COLO668 (cell line): ENCODE measurements around the gene MVK.
A peak's percentile ranks its signal among the peaks of the same experiment; 100 is the strongest.

Experiments used
- DNase-seq: peaks from one replicate; lab custom pipeline; 2025; ENCODE audit not compliant: unreplicated experiment; lab: John Stamatoyannopoulos, UW

Gene MVK

DNA sequence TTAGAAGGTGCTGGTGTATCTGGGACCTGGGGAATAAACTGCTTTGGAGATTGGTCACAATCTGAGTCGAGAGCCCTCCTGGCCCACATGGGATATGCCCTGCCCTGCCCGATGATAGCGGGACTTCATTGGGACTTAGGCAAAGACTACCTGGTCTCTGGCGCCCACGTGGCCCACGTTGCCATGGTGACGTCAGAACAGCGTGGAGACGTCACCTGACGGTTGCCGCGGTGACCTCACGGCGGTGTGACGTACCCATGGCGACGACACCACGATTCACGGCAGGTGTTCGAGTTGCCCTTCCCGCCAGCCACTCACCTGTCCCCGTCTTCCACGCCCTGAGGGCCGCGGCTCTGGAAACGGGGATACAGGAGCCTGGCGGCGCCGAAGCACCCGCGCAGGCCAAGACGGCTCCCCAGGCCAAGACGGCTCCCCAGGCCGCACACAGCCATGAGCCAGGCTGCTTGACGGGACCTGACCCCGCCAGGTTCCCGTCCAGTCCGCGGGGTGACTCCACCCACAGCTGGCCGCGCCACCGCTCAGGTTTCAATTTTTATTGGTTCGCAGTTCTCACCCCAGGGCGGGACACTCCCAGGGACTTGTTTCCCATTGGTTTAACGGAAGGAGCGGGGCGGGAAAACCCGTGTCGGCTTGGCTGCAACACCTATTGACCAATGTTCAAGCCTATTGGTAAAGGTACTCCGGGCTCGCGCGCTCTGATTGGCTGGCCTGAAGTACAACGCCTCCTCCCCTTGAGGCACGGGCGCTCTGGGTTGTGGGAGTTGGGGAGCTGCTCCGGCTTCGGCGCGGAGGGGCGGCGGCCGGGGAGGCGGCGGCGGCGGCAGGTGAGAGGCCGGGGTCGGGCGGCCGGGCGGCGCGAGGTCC is at the start of gene MVK, which contains the start of gene MMAB:
TSS of gene MVK (plus strand) at position 766 of the 885 bp plus-strand sequence. CDS start 1,029 bp downstream, outside the sequence.
TSS of gene MMAB (minus strand) at position 476 of the 885 bp plus-strand sequence. CDS start at position 452, 24 bp downstream.
- DNase-seq, result peak; percentile 99

DNA sequence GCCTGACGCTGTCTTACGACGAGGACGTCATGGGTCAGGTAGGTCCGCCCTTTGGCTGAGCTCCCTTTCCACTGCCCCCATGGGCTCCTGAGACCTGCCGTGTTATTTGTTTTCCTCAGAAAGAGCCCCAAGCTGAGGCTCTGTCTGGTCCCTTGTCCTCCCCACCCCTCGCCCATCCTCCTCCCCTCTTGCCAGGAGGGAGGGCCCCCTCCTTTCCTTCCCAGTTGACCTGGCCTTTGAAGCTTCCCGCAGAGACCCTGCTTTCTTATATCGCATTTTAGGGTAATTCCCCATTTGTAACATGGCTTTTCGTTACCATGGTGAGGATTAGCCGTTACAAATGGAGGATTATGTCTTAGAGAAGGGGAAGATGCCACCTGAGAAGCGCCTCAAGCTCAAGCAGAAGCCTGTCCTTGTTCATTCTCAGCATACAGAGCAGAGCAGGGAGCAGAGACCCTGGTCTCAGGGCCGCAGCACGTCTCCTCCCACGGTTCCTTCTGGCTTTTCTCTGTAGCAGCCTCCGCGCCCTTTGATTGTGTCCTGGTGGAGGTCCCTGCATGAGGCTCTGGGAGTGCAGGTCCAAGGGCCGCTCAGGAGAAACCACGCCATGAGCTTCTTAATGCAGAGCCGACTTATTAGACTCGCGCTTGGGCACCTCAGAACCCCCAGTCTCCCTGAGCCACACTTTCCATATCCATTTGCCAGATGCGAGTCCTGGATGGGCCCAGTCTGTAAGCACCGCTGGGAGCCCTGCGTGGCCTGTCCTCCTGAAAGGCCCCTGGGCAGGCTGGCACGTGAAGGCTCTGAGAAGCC is 48.9 kb upstream of the MVK start:
- no peak for DNase-seq

DNA sequence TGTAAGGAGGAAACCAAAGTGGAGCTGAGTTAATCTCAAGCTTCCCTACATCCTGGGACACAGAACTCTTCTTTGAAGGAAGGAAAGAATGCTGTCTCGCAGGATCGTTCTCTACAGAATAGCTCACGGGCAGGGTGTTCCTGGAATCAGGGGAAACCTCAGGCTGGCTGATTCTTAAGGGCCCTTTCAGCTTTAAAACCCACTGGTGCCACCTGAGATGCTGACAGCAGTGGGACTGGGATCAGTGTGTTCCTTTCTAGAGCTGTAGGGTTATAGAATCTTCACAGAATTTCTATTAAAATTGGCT is 48.4 kb upstream of the MVK start:
- no peak for DNase-seq

DNA sequence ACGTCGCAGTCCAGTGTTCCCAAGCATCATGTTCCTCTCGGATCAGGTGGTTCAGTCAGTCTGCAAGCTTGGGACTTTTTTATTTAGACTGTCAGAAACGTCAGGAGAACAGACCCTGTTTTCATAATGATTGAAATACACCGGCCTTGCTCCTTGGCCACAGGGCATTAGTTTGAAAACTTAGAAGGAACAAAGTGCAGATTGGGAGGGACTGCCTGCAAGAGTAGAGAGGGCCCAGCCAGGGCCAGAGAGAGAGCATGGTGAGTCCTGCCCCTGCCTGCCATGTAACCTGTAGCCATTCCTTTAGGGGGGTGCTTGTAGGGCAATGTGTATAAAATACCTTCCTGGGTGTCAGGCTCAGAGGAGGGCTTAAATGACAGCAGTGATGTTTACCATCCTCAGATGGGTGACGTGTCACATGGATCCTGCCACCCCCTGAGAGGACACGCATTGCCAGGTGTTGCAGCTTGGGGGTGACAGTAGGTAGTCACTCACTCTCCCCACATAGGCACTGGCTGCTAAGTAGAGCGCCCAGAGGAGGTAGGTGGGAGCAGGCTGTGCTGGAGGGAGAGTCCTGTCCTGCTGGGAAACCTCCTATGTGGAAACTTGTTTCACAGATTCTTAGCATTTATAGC is 46.0 kb upstream of the MVK start:
- DNase-seq, result no peak

DNA sequence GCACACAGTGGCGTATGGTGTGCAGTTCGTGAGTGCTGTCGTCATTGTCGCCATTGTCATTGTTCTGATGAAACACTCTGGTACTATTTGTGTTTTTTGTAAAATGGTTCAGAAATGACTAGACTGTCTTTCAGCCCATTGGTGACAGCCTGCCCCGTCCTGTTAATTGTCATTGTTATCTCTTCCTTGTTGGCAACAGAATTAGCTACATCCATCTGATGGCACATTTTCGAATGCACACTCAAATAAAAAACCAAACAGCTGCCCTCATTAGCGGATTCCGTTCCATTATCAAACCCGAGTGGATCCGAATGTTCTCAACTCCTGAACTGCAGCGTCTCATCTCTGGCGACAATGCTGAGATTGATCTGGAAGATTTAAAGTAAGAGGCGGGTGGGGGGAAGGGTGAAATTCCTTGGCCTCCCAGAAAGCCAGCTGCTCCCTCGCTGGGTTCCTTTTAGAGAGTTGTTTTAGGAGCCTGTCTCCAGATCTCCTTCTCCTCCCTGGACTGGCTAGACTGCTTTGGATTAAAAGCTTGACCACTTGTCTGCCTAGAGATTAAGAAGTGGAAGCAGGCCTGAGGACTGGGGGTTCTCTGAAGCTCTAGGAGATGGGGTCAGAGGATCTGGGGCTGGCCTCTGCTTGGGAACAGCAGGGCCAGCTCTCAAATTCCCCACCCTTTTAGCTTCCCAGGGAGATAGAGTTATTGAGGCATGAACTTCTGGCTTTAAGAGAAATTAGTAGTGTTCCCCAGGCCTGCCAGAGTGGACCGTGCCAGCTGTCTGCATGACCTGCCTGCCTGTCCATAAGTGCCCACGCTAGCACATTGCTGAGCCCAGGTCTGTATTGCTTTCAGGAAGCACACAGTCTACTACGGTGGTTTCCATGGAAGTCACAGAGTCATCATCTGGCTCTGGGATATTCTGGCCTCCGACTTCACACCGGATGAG is 43.6 kb upstream of the MVK start:
- DNase-seq, result no peak

DNA sequence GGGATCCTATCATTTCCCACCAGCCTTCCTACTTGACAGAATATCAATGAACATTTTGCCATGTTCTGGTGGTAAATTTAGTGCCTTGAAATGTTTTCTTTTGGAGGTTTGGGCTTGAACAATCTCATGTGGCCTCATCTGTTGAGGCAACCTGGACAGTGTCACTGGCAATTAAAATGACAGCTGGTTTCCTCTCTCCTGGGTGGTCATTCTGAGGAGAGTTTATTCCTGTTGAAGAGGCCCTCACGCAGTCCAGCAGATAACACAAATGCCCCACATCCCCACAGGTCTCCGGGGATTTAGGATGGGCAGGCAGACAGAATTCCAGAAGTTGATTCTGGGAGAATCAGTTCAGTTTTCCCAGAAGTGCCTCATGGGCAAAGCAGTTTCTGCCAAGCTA is 42.2 kb upstream of the MVK start:
- DNase-seq, result no peak

DNA sequence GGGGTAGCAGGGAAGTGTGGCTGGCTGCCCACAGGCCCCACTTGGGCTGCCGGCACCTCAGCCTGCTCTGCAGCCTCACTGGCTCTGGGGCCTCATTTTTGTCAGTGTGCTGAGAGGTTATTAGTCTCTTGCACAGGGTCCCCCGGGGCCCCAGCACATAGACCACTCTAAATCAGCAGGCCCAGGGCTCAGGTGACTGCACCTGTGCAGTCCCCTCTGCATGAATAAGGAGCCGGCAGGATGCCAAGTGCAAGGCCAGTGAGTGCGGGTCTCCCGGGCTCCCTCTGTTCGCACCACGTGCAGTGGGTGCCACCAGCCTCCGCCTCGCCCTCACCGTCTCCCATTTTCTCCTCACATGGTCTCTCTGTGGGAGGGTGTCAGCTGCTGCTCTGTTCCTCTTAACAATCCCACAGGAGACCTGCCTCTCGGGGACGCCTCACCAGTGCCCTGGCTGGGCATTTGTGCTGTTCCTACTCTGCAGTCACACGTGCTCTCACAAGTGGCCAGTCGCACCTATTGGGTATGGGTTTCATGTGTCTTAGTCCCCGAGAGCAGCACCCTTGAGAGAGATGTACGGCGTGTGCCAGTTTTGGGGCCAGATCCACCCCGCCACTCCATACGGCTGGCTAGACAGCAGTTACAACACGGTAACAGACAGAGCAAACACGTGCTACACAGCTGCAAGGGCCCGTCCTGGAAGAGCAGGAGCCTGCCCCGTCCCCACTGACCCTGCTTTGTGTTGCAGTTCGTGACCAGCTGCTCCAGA is 40.7 kb upstream of the MVK start:
- no peak for DNase-seq

DNA sequence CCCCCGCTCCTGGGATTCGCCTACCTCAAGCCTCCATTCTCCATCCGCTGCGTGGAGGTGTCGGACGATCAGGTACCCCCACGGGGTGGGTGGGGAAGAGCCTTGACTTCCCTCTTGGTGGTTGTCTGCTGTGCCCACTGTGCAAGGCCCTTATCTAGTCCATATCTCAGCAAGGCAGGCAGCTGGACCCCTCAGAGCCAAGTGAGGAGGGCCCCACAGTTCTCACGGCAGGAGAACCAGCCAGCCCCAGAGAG is 40.2 kb upstream of the MVK start:
- DNase-seq, result no peak

DNA sequence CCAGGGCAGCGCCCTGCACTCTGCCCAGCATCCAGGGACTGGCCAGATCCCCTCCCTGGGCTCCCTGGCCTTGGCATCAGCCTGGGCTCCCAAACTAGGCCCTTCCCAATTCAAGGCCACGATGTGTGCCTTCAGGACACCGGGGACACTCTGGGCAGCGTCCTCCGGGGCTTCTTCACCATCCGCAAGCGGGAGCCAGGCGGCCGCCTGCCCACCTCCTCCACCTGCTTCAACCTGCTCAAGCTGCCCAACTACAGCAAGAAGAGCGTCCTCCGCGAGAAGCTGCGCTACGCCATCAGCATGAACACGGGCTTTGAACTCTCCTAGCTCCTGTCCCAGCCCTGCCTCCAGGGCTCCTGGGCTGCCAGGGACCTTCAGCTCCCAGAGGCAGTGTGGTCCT is 39.1 kb upstream of the MVK start:
- DNase-seq, result no peak

DNA sequence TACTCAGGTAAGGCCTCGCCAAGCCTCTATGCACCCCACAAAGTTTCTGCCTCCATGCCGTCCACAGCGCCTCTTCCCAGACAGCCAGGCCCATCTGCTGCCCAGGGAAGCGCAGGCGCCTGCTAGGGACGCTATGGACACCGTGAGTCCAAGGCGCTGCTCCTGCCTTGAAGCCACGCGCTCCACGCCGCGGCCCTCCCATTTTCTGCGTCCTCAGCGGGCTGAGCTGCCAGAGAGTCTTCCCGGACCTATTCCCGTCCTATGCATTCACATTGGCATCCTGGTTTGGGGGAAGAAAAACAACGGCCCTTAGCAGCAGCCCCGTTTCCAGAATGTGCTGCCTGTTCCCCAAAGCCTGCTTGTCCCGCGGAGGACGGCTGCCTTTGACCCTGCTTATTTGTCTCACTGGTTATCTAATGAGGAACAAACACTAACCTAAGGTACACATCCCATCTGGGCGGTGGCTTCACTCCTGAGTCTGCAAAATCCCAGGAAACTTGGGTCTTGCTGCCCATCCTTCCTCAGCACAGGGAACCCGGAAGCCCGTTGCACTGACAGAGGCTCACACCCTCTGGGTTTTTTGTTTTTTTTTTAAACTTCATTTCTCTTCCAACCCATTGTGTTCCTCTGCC is 38.2 kb upstream of the MVK start:
- no peak for DNase-seq

DNA sequence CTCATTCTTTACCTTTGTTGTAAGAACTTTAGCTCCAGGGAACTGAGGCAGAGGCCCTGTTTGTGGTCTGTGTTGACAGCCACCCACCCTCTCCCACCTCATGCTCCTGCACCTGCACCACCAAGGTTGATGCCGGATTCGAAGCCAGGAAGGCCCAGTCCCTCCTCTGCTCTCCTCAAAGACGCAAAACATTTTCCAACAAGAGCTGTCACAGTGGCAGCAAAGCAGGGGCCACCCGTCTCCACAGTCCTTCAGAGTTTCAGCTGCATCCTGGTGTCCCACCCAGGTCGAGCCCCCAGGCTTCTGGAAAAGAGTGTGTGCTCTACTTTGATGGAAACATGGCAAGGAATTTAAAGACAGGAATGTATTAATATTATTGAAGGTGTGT is 37.7 kb upstream of the MVK start:
- no peak for DNase-seq

DNA sequence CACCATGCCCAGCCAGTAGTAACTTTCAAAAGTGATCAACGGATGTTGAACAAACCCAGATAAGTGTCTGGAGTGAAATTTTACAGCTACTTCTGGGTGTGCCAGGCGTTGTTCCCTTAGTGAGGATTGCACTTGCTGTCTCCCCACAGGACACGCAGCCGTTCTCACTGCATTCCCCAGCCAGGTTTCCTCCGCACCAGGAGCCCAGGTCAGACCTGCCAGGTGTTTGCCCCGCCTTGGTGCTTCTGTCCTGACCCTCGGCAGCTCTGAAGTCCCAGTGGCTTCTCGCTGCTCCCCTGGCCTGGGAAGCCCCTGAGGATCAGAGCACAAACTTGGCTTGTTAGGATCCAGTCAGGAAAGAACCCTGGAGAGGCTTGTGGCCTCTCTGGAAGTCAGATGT is 36.5 kb upstream of the MVK start:
- no peak for DNase-seq

DNA sequence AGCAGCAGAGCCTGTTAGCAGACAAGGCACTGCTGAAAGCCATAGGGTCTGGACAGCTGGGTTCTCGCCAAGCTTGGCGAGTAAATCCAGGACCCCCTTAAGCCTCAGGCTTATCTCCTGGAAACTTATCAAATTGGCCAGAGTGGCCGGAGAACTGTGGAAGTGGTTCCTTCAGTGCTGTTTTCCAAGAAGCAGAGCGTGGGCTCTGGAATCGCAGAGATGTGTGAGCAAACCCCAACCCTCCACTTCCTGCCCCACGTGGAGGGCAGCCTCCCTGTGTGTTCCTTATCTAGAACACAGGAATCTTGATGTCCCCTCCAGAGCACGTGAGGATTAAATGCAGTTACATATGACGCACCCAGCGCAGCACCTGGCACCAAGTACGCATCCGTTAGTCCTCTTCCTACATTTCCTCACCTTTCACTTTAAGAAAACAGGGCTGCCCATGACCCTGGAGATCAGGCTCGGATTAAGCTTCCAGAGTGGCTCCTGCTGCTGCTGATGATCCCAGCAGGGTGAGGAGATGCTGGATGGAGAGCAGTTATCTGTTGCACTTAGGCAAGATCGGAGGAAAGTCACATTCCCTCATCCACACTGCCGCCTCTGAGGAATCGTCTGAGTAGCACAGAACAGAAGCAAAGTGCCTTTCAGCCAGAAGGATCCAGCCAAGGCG is 35.3 kb upstream of the MVK start:
- no peak for DNase-seq

DNA sequence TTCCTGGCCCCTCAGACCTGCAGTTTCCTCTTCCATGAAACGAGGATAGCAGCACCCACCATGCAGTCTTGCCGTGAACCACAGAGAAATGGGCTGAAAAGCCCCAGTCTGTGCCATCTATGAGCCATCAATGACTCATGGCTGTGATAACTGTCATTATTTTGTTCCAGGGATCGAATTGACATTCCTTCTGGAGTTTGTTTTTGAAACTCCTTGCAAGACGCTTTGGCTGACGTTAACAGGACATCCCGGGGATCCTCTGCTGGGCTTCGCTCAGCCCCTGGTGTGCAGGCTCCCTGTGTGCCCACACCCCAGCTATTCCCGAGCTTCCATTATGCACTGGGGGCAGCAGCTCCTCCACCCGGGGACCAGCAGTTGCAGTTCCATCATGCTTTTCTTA is 34.1 kb upstream of the MVK start:
- no peak for DNase-seq

DNA sequence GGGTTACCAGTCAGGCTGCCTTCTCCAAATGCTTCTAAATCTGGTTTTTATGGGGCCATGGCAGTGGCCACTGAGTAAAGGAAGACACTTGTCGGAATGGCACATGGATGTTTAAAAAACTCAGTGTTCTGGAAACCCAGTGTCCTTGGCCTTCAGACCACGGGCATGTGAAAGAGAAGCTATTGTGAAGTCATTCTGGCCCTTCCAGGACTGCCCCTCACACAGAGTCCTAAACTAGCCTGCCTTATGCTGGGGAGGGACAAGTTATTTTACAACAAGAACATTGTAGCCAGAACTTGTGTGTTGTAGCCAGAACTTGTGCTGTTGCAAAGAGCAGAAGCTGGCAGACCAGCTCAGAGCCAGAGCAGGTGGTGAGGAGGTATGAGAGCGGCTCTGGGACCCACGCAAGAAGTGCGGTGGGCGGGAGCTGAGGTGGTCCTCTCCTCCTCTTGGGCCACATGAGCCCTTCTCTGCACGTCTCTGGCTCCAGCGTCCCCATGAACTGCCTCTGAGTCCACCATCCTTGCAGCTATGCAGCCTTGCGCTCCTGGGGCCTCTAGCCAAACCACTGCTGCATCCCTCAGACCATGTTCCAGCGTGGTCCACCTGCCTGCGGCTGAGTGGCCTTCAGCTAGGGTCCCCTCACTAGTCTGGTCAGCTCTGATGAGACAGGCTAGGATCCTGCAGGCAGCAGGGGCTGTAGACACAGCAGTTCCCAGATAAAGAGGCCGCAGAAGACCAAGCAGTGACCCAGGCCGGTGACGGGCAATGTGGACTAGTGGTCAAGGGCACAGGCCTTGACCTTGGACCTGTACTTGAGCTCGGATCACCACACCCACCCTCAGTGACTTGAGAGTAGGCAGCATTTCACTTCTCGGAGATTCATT is 32.8 kb upstream of the MVK start:
- DNase-seq, result no peak

DNA sequence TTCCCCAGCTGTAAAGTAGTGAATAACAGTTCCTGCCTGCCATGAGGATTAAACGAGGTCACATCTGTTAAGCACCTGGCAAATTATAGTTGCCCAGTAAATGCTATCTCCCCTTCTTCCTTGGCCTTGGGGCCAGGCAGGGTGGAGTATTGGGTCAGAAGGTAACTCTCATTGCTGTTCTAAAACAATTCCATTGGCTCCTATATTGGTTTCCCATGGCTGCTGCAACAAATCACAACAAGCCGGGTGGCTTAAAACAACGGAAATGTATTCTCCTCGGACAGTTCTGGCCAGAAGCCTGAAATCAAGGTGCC is 32.2 kb upstream of the MVK start:
- no peak for DNase-seq

DNA sequence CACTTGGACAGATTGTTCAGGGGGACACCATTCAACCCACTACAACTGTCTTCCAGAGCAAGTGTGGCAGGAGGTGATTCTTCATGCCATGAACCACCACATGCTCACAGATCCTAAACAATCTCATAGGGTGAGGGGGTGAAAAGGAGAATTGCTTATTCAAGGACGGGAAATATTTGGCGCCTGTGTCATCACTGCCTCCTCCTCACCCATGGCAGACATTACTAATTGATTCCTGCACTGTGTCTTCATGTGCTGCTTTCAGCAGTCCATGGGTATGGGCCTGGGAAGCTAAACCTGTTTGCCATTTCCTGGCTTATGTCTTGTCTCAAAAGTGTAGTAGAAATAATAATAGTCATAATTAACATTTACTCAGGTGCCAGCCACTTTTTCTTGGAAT is 31.6 kb upstream of the MVK start:
- DNase-seq, result no peak

DNA sequence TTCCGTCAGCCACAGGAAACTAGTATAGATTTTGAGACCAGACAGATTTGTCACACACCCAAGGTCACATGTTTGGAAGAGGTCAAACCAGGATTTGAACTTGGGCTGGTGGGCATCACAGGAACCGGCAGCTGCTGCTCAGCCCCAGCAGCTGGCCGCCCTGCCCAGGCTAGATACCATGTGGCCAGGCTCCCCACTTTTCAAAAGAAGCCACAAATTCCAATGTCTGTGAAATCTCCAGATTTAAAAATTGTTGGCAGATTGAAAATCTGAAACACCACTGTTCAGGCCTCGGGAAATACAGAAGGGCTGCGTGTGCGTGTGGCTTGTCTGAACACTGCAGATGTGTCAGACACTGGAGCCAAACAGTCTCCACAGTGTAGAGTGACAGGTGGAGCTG is 30.7 kb upstream of the MVK start:
- no peak for DNase-seq
